Measurements from ENCODE around the gene SRGAP1.
"Not testable (repeated sequence)": the region's sequence is repeated elsewhere in the genome, so short reads cannot be mapped to it uniquely, and the experiment has no call there.

The SRGAP1 gene

GRCh38 chr12:64004641-64005040 is 160.1 kb downstream of the SRGAP1 start:
- FAIRE-seq: no peak
- no peak for TF ChIP-seq TAF1 (IDR thresholded peaks at IDR 0.05; ENCODE audit: borderline replicate concordance, low read depth, low read length)
- TF ChIP-seq POLR2A (IDR thresholded peaks at IDR 0.05; ENCODE audit: low read depth, low read length): no peak
- TF ChIP-seq POLR2AphosphoS5 (IDR thresholded peaks at IDR 0.05; ENCODE audit: low read depth, low read length): no peak
- no peak for DNase-seq (ENCODE audit: insufficient read length)

GRCh38 chr12:64006211-64006825 is 161.8 kb downstream of the SRGAP1 start:
- TF ChIP-seq TAF1 (IDR thresholded peaks at IDR 0.05; ENCODE audit: borderline replicate concordance, low read depth, low read length) (no peak), POLR2AphosphoS5 (IDR thresholded peaks at IDR 0.05; ENCODE audit: low read depth, low read length) (no peak), POLR2A (IDR thresholded peaks at IDR 0.05; ENCODE audit: low read depth, low read length) (no peak)
- no peak for FAIRE-seq
- no peak for DNase-seq (ENCODE audit: insufficient read length)

- TF ChIP-seq POLR2A (IDR thresholded peaks at IDR 0.05; ENCODE audit: low read depth, low read length): no peak
- TF ChIP-seq POLR2AphosphoS5 (IDR thresholded peaks at IDR 0.05; ENCODE audit: low read depth, low read length): no peak
- no peak for TF ChIP-seq TAF1 (IDR thresholded peaks at IDR 0.05; ENCODE audit: borderline replicate concordance, low read depth, low read length)
- FAIRE-seq: no peak
- no peak for DNase-seq (ENCODE audit: insufficient read length)
These were observed 163.4 kb downstream of the SRGAP1 start for GRCh38 chr12:64007853-64008252.

GRCh38 chr12:64008596-64008995 is 164.1 kb downstream of the SRGAP1 start:
- TF ChIP-seq TAF1 (IDR thresholded peaks at IDR 0.05; ENCODE audit: borderline replicate concordance, low read depth, low read length) (no peak), POLR2AphosphoS5 (IDR thresholded peaks at IDR 0.05; ENCODE audit: low read depth, low read length) (no peak), POLR2A (IDR thresholded peaks at IDR 0.05; ENCODE audit: low read depth, low read length) (no peak)
- FAIRE-seq (no peak), DNase-seq (ENCODE audit: insufficient read length) (no peak)

- DNase-seq (ENCODE audit: insufficient read length) (no peak), FAIRE-seq (no peak)
- no peak for TF ChIP-seq POLR2AphosphoS5 (IDR thresholded peaks at IDR 0.05; ENCODE audit: low read depth, low read length)
- no peak for TF ChIP-seq POLR2A (IDR thresholded peaks at IDR 0.05; ENCODE audit: low read depth, low read length)
- TF ChIP-seq TAF1 (IDR thresholded peaks at IDR 0.05; ENCODE audit: borderline replicate concordance, low read depth, low read length): no peak
These were observed 165.0 kb downstream of the SRGAP1 start for GRCh38 chr12:64009321-64010068.

GRCh38 chr12:64010069-64010686 is 165.7 kb downstream of the SRGAP1 start:
- TF ChIP-seq TAF1 (IDR thresholded peaks at IDR 0.05; ENCODE audit: borderline replicate concordance, low read depth, low read length): no peak
- no peak for TF ChIP-seq POLR2AphosphoS5 (IDR thresholded peaks at IDR 0.05; ENCODE audit: low read depth, low read length)
- no peak for TF ChIP-seq POLR2A (IDR thresholded peaks at IDR 0.05; ENCODE audit: low read depth, low read length)
- DNase-seq (ENCODE audit: insufficient read length): no peak
- no peak for FAIRE-seq

- no peak for TF ChIP-seq TAF1 (IDR thresholded peaks at IDR 0.05; ENCODE audit: borderline replicate concordance, low read depth, low read length)
- DNase-seq (ENCODE audit: insufficient read length): no peak
- FAIRE-seq: no peak
These were observed 172.0 kb downstream of the SRGAP1 start for GRCh38 chr12:64016521-64016920.

GRCh38 chr12:64018116-64018515 is 173.6 kb downstream of the SRGAP1 start:
- FAIRE-seq: not testable (repeated sequence)

GRCh38 chr12:64018524-64018923 is 174.0 kb downstream of the SRGAP1 start:
- no peak for TF ChIP-seq POLR2A (IDR thresholded peaks at IDR 0.05; ENCODE audit: low read depth, low read length)
- FAIRE-seq (no peak), DNase-seq (ENCODE audit: insufficient read length) (no peak)

More at GRCh38 chr12:64018116-64018515, 173.6 kb downstream of the SRGAP1 start:
- not testable (repeated sequence) for DNase-seq (ENCODE audit: insufficient read length)

- FAIRE-seq: no peak
These were observed 174.6 kb downstream of the SRGAP1 start for GRCh38 chr12:64019101-64019500.

GRCh38 chr12:64019654-64020053 is 175.2 kb downstream of the SRGAP1 start:
- DNase-seq (ENCODE audit: insufficient read length) (no peak), FAIRE-seq (no peak)
- TF ChIP-seq POLR2A (IDR thresholded peaks at IDR 0.05; ENCODE audit: low read depth, low read length) (no peak), POLR2AphosphoS5 (IDR thresholded peaks at IDR 0.05; ENCODE audit: low read depth, low read length) (no peak), TAF1 (IDR thresholded peaks at IDR 0.05; ENCODE audit: borderline replicate concordance, low read depth, low read length) (no peak)

More at GRCh38 chr12:64019101-64019500, 174.6 kb downstream of the SRGAP1 start:
- no peak for TF ChIP-seq POLR2AphosphoS5 (IDR thresholded peaks at IDR 0.05; ENCODE audit: low read depth, low read length)
- no peak for DNase-seq (ENCODE audit: insufficient read length)

GRCh38 chr12:64025174-64025958 is 180.9 kb downstream of the SRGAP1 start:
- TF ChIP-seq TAF1 (IDR thresholded peaks at IDR 0.05; ENCODE audit: borderline replicate concordance, low read depth, low read length) (no peak), POLR2AphosphoS5 (IDR thresholded peaks at IDR 0.05; ENCODE audit: low read depth, low read length) (no peak), POLR2A (IDR thresholded peaks at IDR 0.05; ENCODE audit: low read depth, low read length) (no peak)
- DNase-seq (ENCODE audit: insufficient read length) (no peak), FAIRE-seq (no peak)
